ENCODE data around the gene ANTXR2.

The ANTXR2 gene

GRCh38 chr4:79979785-79980437, 93.1 kb downstream of the ANTXR2 start:
- no peak for DNase-seq

GRCh38 chr4:79977131-79977840, 95.7 kb downstream of the ANTXR2 start:
- DNase-seq = no peak

GRCh38 chr4:79964400-79965211, 108.4 kb downstream of the ANTXR2 start:
- DNase-seq = no peak

GRCh38 chr4:79964020-79964399, 109.0 kb downstream of the ANTXR2 start:
- no peak for DNase-seq

GRCh38 chr4:79959652-79960051, 113.4 kb downstream of the ANTXR2 start:
- no peak for DNase-seq

- DNase-seq = no peak
Measured at GRCh38 chr4:79958466-79959264, 114.4 kb downstream of the ANTXR2 start.

- DNase-seq = no peak
Measured at GRCh38 chr4:79949178-79949577, 123.9 kb downstream of the ANTXR2 start.

GRCh38 chr4:79948739-79949138, 124.3 kb downstream of the ANTXR2 start:
- DNase-seq = no peak

- DNase-seq = no peak
Measured at GRCh38 chr4:79948261-79948660, 124.8 kb downstream of the ANTXR2 start.

- DNase-seq = no peak
Measured at GRCh38 chr4:79947386-79947785, 125.6 kb downstream of the ANTXR2 start.

- no peak for DNase-seq
Measured at GRCh38 chr4:79935274-79935673, 137.8 kb downstream of the ANTXR2 start.

GRCh38 chr4:79934660-79935059, 138.4 kb downstream of the ANTXR2 start:
- no peak for DNase-seq

GRCh38 chr4:79927931-79928330, 145.1 kb downstream of the ANTXR2 start:
- DNase-seq = no peak

GRCh38 chr4:79923281-79923680, 149.7 kb downstream of the ANTXR2 start:
- DNase-seq = peak; percentile 53

GRCh38 chr4:79922011-79922410, 151.0 kb downstream of the ANTXR2 start:
- DNase-seq = no peak

- DNase-seq = no peak
Measured at GRCh38 chr4:79920163-79920853, 152.7 kb downstream of the ANTXR2 start.

- no peak for DNase-seq
Measured at GRCh38 chr4:79918292-79918691, 154.7 kb downstream of the ANTXR2 start.

- peak; percentile 53 for DNase-seq
Measured at GRCh38 chr4:79917246-79917645, 155.8 kb downstream of the ANTXR2 start.

GRCh38 chr4:79915246-79915645, 157.8 kb downstream of the ANTXR2 start:
- DNase-seq = no peak

- no peak for DNase-seq
Measured at GRCh38 chr4:79913581-79913980, 159.4 kb downstream of the ANTXR2 start.

GRCh38 chr4:79907001-79907400, 166.0 kb downstream of the ANTXR2 start:
- no peak for DNase-seq

GRCh38 chr4:79906303-79906702, 166.7 kb downstream of the ANTXR2 start:
- no peak for DNase-seq
